Activated naive CD8-positive, alpha-beta T cell treated with anti-CD3 and anti-CD28 coated beads for 36 hours (primary cell): ENCODE data around the gene SFTPB. TPM values are rescaled to one million over a fixed set of nuclear protein-coding genes. Genes with fewer than 3 reads are reported as not detected.
"Not testable (repeated sequence)": the region's sequence is repeated elsewhere in the genome, so short reads cannot be mapped to it uniquely, and the experiment has no call there.

Source experiments
- DNase-seq: peaks from one replicate; pipeline ENCODE4 v3.0.0; 2021
- H3K27ac Mint-ChIP-seq: one replicate; pipeline ENCODE4 v1.8.0; 2022; ENCODE audit warnings: mild to moderate bottlenecking, moderate library complexity, mixed read lengths
- H3K27me3 Mint-ChIP-seq: one replicate; pipeline ENCODE4 v1.8.0; 2022; ENCODE audit warnings: mild to moderate bottlenecking, mixed read lengths
- H3K36me3 Mint-ChIP-seq: one replicate; pipeline ENCODE4 v1.8.0; 2021; ENCODE audit warnings: mild to moderate bottlenecking, mixed read lengths
- H3K4me1 Mint-ChIP-seq: one replicate; pipeline ENCODE4 v1.8.0; 2021; ENCODE audit warnings: mixed read lengths
- H3K4me3 Mint-ChIP-seq: one replicate; pipeline ENCODE4 v1.8.0; 2022; ENCODE audit warnings: mild to moderate bottlenecking, moderate library complexity, mixed read lengths
- H3K9me3 Mint-ChIP-seq: one replicate; pipeline ENCODE4 v1.8.0; 2022; ENCODE audit warnings: mixed read lengths
- total RNA-seq, 2 experiments: library from RNA; stranded (reverse); gene quantifications; one replicate each; pipeline ENCODE4 v1.2.3, GENCODE V29; 2021

Gene SFTPB
- not detected for total RNA-seq

GRCh38 chr2:85668009-85668856, at the start of gene SFTPB:
Gene SFTPB (minus strand): TSS chr2:85668199. CDS start chr2:85668183, 16 bp downstream.
- no peak for DNase-seq
- H3K4me1 Mint-ChIP-seq = no peaks in the 10 kb centered on the region
- no peak within 1 kb of the TSS for H3K27ac Mint-ChIP-seq
- no peaks in the 10 kb centered on the region for H3K9me3 Mint-ChIP-seq
- no peak within 1 kb of the TSS for H3K4me3 Mint-ChIP-seq
- H3K27me3 Mint-ChIP-seq = no peaks in the 10 kb centered on the region
- H3K36me3 Mint-ChIP-seq = no peaks in the 10 kb centered on the region

- H3K27me3 Mint-ChIP-seq = peaks cover 5% of the 10 kb centered on the region
- no peak overlapping the region for H3K4me3 Mint-ChIP-seq
- H3K27ac Mint-ChIP-seq = no peak overlapping the region
- peaks cover 1% of the 10 kb centered on the region for H3K4me1 Mint-ChIP-seq
- H3K9me3 Mint-ChIP-seq = no peaks in the 10 kb centered on the region
- no peak for DNase-seq
- no peaks in the 10 kb centered on the region for H3K36me3 Mint-ChIP-seq
Observed at GRCh38 chr2:85717308-85718008, 49.5 kb upstream of the SFTPB start.

DNA sequence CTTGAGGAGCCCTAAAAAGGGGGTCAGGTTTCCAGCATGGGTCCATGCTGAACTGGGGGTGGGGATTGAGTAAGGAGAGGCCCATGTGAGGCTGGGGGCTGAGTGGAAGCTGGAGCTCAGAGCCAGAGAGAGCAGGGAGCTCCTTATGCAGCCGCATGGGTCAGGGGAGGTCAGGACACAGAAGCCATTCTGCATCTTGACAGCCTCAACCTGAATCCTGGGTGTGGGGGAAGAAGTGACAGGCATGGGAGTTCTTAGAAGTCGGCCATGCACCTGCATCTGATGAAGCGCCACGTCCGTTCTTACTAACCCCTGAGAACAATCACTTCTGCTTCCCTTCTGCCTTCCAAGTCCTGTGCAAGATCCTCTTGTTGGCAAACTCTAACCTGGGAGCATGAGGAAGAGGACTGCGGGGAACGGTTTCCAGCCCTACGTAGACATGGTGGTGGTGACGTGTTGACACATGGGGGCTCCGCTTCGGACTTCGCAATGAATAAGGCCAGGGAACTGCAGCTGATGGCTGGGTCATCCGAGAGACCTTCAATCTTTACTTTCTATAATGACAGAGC, 48.4 kb upstream of the SFTPB start:
- Mint-ChIP-seq H3K27me3 (peaks cover 8% of the 10 kb centered on the region), H3K27ac (no peak overlapping the region), H3K4me3 (no peak overlapping the region), H3K36me3 (no peaks in the 10 kb centered on the region), H3K9me3 (no peaks in the 10 kb centered on the region), H3K4me1 (peaks cover 1% of the 10 kb centered on the region)
- DNase-seq = no peak

DNA sequence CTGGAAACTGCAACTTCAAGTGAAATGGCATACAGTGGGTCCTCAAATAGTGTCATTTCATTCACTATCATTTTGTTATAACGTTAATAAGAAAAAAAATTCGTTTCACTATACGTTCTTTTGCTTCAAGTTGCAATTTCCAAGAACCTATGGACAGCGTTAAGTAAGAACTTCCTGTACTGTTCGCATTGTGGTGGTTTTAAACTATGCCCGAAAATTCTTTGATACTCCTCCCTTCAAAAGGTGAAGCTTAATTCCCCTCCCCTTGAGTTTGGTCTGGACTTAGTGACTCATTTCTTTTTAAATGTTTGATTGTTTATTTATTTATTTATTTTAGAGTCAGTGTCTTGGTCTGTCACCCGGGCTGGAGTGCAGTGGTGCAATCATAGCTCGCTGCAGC, 46.8 kb upstream of the SFTPB start:
- no peak for DNase-seq
- Mint-ChIP-seq H3K36me3 (no peaks in the 10 kb centered on the region), H3K9me3 (no peaks in the 10 kb centered on the region), H3K27ac (no peak overlapping the region), H3K4me3 (no peak overlapping the region), H3K27me3 (peaks cover 13% of the 10 kb centered on the region), H3K4me1 (peaks cover 1% of the 10 kb centered on the region)

DNA sequence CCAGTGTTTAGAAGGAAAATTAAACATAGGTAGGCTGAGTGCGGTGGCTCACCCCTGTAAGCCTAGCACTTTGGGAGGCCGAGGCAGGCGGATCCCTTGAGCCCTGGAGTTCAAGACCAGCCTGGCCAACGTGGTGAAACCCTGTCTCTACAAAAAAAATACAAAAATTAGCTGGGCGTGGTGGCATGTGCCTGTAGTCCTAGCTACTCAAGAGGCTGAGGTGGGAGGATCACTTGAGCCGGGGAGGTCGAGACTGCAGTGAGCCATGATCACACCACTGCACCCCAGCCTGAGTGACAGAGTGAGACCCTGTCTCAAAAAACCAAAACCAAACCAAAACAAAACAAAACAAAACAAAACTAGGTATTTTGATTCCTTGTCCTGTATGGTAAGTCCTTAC, 46.4 kb upstream of the SFTPB start:
- peaks cover 13% of the 10 kb centered on the region for H3K27me3 Mint-ChIP-seq
- not testable (repeated sequence) for H3K36me3 Mint-ChIP-seq, H3K4me1 Mint-ChIP-seq, H3K4me3 Mint-ChIP-seq, DNase-seq, H3K27ac Mint-ChIP-seq, H3K9me3 Mint-ChIP-seq

- peaks cover 1% of the 10 kb centered on the region for H3K4me1 Mint-ChIP-seq
- no peak overlapping the region for H3K27ac Mint-ChIP-seq
- no peak for DNase-seq
- H3K9me3 Mint-ChIP-seq = no peaks in the 10 kb centered on the region
- no peak overlapping the region for H3K4me3 Mint-ChIP-seq
- peaks cover 13% of the 10 kb centered on the region for H3K27me3 Mint-ChIP-seq
- no peaks in the 10 kb centered on the region for H3K36me3 Mint-ChIP-seq
Observed at GRCh38 chr2:85713836-85714235, 45.8 kb upstream of the SFTPB start.

- peaks cover 1% of the 10 kb centered on the region for H3K4me1 Mint-ChIP-seq
- H3K27ac Mint-ChIP-seq = no peak overlapping the region
- peaks cover 11% of the 10 kb centered on the region for H3K27me3 Mint-ChIP-seq
- H3K9me3 Mint-ChIP-seq = no peaks in the 10 kb centered on the region
- no peak overlapping the region for H3K4me3 Mint-ChIP-seq
- no peaks in the 10 kb centered on the region for H3K36me3 Mint-ChIP-seq
- no peak for DNase-seq
Observed at GRCh38 chr2:85712849-85713612, 45.0 kb upstream of the SFTPB start.

DNA sequence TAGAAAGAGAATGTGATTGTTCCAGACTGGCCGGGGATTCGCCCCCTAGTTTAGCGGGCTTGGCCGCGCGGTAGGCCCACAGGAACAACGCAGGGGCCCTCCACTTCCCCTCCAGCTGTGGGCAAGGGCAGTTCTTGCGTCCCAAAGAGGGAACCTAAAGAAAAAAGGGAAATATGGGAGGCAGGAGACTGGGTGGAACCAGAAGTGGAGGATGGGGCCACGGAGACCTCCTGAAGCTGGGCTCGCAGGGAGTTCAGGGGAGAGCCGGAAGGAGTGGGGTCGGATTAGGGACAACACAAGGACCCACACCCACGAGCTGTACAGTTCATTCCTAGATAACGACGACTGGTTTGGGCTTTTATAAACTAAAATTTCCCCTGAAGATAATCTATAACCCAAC, 44.3 kb upstream of the SFTPB start:
- Mint-ChIP-seq H3K9me3 (no peaks in the 10 kb centered on the region), H3K4me1 (peaks cover 1% of the 10 kb centered on the region), H3K4me3 (no peak overlapping the region), H3K27me3 (peaks cover 14% of the 10 kb centered on the region), H3K36me3 (no peaks in the 10 kb centered on the region), H3K27ac (no peak overlapping the region)
- DNase-seq = no peak

DNA sequence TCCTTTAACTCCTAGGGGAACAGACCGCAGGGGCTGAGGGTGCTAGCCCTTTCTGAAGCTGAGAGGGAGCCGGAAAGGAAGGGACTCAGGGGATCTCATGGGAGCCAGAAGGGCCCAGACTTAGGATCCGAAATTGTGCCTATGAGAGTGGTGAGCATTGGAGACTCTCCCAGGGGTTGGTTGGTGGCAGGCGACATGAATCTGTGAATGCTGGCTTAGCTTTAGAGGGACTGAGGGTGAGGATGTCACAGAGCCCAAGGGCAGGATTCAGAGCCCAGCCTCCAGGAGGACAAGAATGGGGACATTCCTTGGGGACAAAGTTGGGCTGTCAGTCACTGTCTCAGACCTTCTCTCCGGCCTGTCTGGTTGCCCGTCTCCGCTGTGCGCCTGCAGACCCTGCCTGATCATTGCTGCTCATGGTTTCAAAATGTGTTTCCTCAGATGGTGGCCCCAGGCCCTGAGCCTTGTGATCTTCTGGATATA, 43.6 kb upstream of the SFTPB start:
- Mint-ChIP-seq H3K27me3 (peaks cover 20% of the 10 kb centered on the region), H3K36me3 (no peaks in the 10 kb centered on the region), H3K4me3 (no peak overlapping the region), H3K9me3 (no peaks in the 10 kb centered on the region), H3K27ac (peak overlapping the region; percentile 12), H3K4me1 (peaks cover 3% of the 10 kb centered on the region)
- no peak for DNase-seq

- no peaks in the 10 kb centered on the region for H3K9me3 Mint-ChIP-seq
- H3K27me3 Mint-ChIP-seq = peaks cover 24% of the 10 kb centered on the region
- peaks cover 3% of the 10 kb centered on the region for H3K4me1 Mint-ChIP-seq
- H3K27ac Mint-ChIP-seq = no peak overlapping the region
- no peaks in the 10 kb centered on the region for H3K36me3 Mint-ChIP-seq
- no peak overlapping the region for H3K4me3 Mint-ChIP-seq
- no peak for DNase-seq
Observed at GRCh38 chr2:85710687-85711577, 42.9 kb upstream of the SFTPB start.

- Mint-ChIP-seq H3K27ac (no peak overlapping the region), H3K9me3 (no peaks in the 10 kb centered on the region), H3K36me3 (no peaks in the 10 kb centered on the region), H3K27me3 (peaks cover 36% of the 10 kb centered on the region), H3K4me3 (no peak overlapping the region), H3K4me1 (peaks cover 9% of the 10 kb centered on the region)
- DNase-seq = no peak
Observed at GRCh38 chr2:85709401-85709811, 41.4 kb upstream of the SFTPB start.

DNA sequence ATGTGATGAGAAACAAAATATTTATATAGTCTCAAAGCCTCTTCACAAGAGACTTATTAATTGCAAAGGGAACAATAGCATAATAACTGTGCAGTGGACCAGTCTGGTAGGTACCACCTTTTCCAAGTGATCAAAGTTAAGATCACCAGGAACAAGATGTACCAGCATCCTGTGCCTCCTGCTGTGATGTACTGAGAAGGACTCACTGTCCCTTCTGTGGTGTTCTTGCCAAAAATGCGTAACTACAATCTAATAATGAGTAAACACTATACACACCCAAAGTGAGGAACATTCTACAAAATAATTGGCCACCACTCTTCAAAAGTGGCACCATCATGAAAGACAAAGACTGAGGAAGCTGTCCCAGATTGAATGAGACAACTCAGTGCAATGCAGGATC, 40.6 kb upstream of the SFTPB start:
- Mint-ChIP-seq H3K27me3 (peaks cover 40% of the 10 kb centered on the region), H3K4me3 (no peak overlapping the region), H3K36me3 (no peaks in the 10 kb centered on the region), H3K9me3 (no peaks in the 10 kb centered on the region), H3K27ac (no peak overlapping the region), H3K4me1 (peaks cover 9% of the 10 kb centered on the region)
- DNase-seq = no peak

DNA sequence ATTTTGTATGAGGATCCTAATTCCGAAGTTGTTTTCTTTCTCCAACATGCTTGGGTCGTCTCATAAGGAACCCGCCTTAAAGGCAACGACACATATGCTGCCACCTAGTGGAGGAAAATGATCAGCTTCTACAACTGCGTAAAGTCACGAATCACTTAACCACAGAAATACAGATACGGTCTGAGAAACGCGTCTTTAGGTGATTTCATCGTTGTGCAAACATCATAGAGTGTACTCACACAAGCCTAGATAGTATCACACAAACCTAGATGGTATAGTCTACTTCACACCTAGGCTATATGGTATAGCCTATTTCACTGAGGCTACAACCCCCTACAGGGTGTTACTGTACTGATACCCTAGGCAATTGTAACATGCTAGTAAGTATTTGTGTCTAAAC, 39.3 kb upstream of the SFTPB start:
- no peaks in the 10 kb centered on the region for H3K36me3 Mint-ChIP-seq
- no peak overlapping the region for H3K4me3 Mint-ChIP-seq
- DNase-seq = peak; percentile 43
- peaks cover 49% of the 10 kb centered on the region for H3K27me3 Mint-ChIP-seq
- no peak overlapping the region for H3K27ac Mint-ChIP-seq
- peaks cover 18% of the 10 kb centered on the region for H3K4me1 Mint-ChIP-seq
- H3K9me3 Mint-ChIP-seq = no peaks in the 10 kb centered on the region
